GM21526 (cell line): Measurements from ENCODE around the gene FADD.
"Not testable (repeated sequence)": the region's sequence is repeated elsewhere in the genome, so short reads cannot be mapped to it uniquely, and the experiment has no call there.

Experiments
- ATAC-seq: cut with Tn5 transposase; IDR thresholded peaks from one replicate; pipeline ENCODE4 v1.9.1; 2021; ENCODE audit warnings: moderate library complexity; ENCODE audit not compliant: unreplicated experiment, low FRiP score

The FADD gene

DNA sequence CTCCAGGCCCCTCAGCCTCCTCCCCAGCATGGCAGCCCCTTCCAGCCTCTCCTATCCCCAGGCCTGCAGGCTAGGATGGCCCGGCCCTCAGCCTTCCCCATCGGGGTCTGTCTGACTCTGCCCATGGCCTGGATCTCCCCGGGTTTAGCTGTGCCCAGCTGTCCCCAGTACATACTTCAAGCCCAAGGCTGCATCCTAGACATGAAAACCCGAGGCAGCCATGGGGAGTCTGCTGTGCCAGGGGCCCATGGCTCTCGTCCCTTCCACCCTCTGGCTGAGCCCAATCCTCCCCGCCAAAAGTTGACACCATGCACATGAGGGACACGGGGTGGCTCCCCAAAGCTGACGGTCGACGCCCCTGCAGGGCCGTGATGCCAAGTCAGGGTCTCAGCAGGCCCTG lies 22.2 kb upstream of the FADD start:
- ATAC-seq = no peak

DNA sequence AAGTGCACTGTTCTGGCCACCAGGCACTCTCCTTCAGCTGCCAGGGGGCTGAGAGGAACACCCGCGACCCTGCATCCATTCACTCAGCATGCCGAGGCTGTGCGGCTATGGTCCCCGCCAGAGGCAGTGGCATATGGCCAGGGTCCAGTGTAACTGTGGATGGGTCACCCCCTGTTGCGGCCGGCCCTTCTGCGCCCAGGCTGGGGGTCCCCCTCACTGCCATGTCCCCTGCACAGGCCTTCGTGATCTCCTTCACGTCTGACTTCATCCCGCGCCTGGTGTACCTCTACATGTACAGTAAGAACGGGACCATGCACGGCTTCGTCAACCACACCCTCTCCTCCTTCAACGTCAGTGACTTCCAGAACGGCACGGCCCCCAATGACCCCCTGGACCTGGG lies 20.8 kb upstream of the FADD start:
- no peak for ATAC-seq

DNA sequence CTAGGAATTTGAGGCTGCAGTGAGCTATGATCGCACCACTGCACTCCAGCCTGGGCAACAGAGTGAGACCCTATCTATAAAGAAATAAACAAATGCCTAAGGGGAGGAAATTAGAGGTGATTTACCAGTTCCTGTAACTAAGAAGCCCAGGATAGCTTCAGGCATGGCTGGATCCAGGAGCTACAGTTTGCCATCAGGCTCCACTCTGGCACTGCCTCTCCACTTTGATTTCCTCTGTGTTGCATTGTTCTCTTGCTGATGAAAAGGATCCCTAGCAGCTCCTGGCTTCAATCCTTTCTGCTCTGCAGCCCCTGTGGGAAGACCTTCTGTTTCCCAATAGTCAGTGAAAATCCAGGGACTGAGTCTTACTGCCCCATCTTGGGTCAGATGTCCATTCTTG lies 20.1 kb upstream of the FADD start:
- ATAC-seq = no peak

DNA sequence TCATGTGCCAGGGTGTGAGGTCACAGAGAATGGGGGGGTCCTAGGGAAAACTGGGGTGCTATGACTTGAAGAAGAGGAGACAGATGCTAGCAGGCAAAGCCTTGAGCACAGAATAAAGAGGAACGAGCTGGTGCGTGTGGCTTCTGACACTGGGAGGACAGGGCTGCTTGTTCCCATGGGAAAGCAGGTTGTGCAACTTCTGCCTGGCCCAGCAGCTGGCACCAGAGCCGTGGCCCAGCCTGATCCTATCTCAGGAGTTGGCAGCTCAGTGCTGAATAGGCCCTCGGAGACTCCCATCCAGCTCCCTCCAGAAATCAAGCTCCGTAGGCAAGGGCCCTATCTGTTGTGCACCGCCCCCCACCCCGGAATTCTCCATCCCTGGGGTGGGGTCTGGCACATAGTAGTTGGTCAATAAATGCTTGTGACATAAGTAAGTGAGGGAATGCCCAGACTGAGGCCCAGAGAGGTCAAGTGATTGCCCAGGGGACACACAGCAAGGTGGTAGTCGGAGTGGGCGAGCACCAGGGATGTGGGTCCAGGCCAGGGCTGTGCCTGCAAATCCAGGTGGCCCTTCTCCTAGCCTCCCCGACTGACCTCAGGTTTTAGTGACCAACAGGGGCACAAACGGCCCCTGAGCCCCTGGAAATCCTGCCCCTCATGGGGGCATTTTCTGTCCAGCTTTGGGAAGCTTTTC lies 19.5 kb upstream of the FADD start:
- no peak for ATAC-seq

DNA sequence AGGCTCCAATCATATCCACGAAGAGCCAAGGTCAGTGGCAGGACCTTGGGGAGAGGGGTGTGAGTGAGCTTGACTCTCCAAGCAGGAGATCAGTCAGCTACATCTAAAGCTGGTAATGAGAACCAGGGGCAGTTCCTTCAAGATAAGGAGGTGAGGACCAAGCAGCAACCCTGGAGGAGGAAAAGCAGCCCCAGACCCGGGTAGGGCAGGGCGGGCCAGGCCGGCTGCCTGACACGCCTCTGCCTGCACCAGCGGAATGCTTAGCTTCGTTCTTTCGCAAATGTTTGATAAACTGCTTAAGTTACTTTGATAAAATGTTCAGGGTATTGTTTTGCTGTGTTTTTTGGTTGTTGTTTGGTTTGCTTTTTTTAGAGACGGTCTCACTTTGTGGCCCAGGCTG lies 18.7 kb upstream of the FADD start:
- no peak for ATAC-seq

DNA sequence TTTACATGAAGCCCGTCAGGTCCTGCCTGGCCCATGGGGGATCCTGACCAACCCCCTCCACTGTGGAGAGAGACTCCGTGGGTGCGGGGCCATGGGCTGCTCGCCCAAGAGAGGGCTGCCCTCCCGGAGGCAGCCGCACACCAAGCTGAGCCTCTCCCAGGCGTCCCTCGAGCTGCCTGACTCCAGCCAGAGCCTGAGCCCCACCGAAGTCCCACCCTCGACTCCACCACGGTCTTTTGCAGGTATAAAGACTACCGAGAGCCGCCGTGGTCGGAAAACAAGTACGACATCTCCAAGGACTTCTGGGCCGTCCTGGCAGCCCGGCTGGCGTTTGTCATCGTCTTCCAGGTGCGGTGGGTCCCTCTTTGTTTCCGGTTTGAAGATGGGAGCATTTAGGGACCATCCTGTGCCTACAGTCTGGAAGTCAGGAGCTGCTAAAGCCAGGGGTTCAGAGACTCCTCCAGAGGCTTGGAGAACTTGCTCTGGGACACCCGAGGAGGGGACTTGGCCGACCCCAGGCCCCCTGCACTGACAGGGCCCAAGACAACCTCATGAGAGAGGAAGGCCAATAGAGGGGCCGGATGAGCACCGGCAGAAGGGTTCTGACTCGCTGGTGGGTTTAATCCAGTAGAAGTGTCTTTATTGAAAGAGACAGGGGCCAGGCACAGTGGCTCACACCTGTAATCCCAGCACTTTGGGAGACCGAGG lies 17.6 kb upstream of the FADD start:
- ATAC-seq = no peak

DNA sequence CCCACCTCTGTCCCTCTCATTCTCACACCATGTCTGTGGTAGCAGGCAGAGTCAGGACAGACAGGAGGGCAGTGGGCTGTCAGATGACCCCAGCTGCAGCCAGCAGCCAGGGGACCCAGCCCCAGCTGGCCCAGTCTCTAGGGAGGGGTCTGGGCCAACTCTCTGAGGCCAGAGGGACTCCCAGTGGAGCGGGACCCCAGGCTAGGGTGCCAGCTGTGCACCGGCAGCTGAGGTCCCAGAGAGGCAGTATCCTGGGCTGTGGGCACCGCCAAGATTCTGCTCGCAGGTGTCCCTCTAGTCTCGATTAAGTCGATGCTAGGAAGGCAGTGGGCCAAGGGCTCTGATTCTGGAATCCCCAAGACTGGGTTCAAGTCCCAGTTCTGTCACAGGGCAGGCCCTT lies 16.7 kb upstream of the FADD start:
- ATAC-seq = no peak

DNA sequence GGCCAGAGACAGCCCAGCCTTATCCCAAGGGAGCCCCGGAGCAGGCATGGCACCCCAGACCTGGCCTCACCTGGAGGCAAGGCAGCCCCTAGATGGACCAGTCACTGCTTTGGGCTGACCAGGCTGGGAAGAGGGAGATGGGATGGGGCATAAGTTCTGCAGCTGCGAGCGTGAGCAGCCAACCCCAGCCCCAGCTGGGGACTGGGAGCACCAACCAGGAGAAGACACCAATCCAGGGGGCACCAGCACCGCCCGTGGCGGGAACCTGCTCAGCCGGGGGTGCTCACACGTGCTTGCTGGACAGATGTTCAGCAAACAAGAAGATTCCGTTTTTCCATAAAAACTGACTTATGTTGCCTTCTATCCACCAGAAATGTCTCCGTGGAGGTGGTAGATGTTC lies 16.2 kb upstream of the FADD start:
- ATAC-seq = no peak

DNA sequence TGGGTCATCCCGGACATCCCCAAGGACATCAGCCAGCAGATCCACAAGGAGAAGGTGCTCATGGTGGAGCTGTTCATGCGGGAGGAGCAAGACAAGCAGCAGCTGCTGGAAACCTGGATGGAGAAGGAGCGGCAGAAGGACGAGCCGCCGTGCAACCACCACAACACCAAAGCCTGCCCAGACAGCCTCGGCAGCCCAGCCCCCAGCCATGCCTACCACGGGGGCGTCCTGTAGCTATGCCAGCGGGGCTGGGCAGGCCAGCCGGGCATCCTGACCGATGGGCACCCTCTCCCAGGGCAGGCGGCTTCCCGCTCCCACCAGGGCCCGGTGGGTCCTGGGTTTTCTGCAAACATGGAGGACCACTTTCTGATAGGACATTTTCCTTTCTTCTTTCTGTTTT lies 15.3 kb upstream of the FADD start:
- no peak for ATAC-seq

DNA sequence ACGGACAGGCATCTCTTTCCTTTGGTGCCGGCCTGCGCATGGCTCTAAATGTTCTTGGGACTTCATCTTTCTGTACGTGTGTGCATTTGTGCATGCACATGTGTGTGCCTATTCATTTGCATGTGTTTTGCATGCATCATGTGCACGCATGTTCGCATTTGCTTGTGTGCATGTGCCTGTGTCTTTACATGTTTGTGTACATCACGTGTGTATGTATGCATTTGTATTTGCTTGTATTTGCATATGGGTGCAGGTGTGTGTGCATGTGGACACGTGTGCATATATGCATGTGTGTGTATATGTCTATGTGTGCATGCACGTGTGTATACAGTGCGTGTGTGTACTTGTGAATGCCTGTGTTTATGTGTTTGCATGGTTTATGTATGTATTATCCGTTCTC lies 13.5 kb upstream of the FADD start:
- ATAC-seq = no peak

DNA sequence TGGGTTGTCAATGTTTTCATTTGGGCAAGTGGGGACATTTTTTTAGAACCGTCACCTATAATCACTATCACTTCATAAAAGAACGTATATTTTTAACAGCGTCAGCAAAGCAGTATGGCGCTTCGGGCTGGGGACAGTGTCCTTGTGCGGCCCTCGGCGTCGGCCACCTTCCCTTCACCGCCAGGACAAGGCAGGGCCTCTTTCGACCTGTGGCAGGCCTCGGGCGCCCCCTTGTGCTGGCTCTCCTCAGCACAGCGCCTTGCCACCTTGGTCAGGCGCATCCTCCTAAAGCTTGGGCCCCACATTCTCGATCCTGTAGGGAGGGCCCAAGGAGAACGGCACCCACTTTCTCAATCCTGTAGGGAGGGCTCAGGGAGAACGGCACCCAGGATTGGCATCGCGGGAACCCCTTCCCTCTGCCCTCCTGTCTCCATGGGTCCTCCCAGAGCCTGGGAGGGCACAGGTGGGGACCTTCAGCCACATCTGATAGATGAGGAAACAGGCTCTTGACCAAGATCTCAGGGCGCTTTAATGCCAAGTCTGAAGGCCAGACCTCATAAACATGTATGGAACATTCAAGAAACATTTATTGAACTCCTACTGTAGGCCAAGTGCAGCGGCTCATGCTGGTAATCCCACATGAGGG lies 11.5 kb upstream of the FADD start:
- no peak for ATAC-seq

DNA sequence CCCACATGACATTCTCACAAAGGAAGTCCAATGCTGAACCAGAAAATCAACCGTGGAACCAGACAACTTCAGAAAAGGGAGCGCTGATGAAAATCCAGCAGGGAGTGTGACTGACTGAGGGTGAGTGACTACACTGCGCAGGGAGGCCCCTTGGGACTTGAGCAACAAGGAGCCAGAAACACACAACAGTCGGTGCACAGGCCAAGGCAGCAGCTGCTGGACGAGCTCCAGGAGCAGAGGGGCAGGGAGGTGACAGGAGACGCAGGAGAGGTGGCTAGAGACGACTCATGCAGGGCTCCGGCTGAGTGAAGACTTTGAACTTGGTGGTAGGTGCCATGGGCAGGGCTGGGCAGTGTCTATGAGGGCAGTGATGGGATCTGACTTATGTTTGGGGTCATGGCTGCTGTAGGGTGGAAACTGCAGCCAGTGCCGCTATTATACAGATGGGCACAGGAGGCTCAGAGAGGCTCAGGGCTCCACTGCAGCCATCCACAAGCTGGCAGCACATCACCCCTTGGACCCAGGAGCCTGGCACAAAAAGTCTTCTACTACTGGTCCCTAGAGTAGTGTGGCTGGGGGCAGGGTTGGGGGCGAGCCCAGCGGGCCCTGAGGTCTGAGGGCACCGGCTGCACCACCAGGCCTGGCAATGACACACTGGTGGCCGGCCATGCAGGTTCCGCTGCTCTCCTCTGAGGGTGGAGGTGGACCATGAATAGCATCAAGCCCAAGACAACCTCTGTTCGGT lies 10.3 kb upstream of the FADD start:
- no peak for ATAC-seq

DNA sequence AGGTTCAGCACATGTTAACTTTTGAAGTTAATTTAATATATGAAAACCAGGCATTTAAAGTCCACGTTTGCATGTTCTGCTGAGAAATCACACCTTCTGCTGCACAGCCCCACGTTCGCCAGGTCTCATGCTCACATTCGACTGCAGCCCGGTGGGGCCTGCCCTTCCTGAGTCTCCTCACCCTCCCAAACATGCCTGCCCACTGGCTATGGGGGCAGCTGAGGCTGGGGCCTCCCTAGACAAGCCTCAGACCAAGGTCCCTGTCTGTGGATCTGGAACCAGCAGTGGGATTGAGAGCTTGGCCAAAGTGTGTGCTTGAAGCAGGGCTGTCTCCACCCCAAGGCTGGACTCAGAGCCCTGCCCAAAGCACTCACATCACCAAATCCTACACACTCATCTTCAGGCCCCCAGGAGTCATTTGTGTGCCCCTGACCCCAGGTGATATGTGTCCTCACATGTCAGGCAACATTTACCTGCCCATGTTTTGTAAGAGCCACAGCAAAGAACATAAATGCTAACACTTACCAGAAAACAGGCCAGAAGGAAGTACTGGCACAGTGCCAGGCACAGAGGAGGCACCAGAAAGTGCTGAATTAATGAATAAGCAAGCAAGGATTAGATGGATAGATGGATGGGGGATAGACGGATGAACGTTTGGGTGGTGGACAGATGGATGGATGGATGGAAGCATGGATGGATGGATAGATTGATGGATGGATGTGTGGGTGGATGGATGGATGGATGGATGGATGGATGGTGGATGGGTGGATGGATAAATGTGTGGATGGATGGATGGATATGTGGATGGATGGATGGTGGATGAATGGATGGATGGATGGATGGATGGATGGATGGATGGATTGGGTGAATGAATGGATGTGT lies 9.4 kb upstream of the FADD start:
- ATAC-seq = no peak

DNA sequence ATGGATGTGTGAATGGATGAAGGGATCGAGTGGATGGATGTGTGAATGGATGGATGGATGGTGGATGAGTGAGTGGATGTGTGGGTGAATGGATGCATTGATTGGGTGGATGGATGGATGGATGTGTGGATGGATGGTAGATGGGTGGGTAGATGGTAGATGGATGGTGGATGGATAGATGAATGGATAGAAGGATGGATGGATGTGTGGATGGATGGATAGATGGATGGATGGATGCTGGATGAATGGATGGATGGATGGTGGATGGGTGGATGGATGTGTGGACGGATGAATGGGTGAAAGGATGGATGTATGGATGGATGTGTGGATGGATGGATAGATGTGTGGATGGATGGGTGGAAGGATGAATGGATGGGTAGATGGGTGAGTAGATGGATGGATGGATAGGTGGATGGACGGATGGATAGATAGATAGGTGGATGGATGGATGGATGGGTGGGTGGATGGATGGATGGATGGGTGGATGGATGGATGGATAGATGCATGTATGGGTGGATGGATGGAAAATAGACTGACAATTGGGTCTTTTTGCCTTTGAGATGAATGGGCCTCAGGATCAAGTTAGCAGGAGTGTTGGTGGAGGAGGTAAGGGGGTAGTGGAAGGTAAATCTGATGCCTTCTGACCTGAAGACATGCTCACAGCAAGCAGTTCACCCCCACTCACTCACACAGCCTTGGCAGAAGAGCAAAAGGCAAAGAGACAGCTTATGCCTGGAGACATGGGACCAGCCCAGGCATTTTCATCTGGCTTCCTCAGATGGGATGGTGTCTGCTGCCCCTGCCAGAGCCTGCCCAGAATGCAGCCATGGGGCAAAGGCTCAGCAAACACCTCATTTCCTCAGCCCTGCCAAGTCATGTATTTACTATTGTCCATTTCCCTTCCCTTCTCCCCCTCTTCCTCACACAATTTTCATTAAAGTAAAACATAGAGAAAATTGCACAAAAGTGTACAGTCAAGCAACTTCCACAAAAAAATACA lies 8.0 kb upstream of the FADD start:
- ATAC-seq = no peak

DNA sequence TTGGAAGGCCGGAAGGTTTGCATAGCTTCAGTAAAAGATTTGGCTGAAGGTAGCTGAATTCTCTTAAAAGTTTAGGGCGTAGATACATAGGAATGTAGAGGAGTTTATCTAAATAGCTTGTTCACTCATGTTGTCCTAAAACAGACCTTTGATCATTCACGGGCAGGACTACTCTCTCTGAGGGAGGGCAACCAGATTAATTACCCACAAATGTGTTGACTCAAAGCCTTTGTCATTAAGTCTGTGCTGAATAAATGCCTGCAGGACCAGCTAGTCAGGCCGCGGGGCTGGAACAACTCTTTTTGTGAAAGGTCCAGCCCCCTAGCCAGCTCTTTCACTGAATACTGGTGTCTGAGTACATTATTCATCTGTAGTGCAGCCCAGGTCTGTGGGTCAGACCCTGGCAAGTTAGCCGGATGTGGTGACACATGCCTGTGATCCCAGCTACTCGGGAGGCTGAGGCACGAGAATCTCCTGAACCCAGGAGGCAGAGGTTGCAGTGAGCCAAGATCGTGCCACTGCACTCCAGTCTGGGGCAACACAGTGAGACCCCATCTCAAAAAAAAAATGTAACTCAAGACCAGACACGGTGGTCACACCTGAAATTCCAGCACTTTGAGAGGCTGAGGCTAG lies 2.8 kb upstream of the FADD start:
- ATAC-seq = no peak

DNA sequence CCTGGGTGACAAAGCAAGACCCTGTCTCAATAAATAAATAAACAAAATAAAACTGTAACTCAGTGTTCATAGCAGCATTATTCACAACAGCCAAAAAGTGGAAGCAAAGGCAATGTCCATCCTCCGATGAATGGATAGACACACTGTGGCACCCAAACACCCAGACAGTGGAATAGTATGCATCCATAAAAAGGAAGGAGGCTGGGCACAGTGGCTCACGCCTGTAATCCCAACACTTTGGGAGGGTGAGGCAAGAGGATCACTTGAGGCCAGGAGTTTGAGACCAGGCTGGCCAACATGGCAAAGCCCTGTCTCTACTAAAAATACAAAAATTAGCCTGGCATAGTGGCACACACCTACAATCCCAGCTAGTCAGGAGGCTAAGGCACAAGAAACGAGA lies 2.0 kb upstream of the FADD start:
- ATAC-seq = not testable (repeated sequence)

DNA sequence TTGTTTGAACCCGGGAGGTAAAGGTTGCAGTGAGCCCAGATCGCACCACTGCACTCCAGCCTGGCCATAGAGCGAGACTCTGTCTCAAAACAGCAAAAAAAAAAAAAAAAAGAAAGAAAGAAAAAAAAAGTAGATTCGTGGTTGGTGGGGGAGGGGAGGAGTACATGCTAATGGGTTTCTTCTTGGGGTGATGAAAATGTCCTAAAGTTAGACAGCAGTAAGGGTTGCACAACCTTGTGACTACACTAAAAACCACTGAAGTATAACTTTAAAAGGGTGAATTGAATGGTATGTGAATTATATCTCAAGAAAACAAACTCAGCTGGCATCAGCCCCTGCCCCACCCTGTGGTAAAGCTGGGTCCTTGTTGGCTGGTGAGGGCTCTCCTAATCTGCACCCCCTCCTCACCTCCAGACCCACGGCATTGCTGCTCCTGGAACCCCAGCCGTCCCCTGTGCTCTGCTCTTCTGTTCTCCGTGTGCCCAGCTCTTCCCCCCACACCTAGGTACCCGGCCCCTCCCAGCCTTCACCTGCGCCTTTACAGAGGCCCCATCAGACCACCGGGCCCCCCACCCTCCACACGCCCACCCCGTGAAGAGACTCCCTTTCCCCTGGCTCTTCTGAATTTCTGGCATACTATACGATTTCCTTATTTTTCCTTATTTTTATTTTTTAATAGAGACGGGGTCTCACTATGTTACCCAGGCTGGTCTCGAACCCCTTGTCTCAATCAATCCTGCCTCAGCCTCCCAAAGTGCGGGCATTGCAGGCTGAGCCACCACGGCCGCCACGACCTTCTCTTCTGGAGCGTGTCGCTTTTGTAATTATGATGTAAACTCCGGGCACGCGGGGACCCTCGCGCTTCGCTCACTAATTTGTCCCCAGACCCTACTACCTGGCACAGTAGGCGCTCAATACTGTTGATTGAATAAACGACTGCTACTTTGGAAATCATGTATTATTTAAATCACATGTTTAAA lies 924 bp upstream of the FADD start:
- ATAC-seq = no peak
